Hepatocyte (in vitro differentiated cells): Measurements from ENCODE around the gene MFAP2.

Experiments
- EZH2 ChIP-seq: fragments of 200-600 bp; sonication (generic); IDR thresholded peaks from 2 replicates; pipeline ENCODE4 v1.6.1; 2016; ENCODE audit warnings: antibody characterized with exemption, mild to moderate bottlenecking, borderline replicate concordance
- EZH2phosphoT487 ChIP-seq: fragments of 200-600 bp; sonication (generic); IDR thresholded peaks from one replicate; pipeline ENCODE4 v1.6.1; 2018; ENCODE audit warnings: antibody characterized with exemption, mild to moderate bottlenecking, low read depth, moderate library complexity; ENCODE audit not compliant: unreplicated experiment, severe bottlenecking
- TF ChIP-seq, protein P1 (sequence below): fragments of 200-600 bp; sonication (generic); IDR thresholded peaks from 2 replicates; pipeline ENCODE4 v1.5.1; 2016; ENCODE audit warnings: antibody characterized with exemption, mild to moderate bottlenecking; ENCODE audit not compliant: poor library complexity

DNA sequence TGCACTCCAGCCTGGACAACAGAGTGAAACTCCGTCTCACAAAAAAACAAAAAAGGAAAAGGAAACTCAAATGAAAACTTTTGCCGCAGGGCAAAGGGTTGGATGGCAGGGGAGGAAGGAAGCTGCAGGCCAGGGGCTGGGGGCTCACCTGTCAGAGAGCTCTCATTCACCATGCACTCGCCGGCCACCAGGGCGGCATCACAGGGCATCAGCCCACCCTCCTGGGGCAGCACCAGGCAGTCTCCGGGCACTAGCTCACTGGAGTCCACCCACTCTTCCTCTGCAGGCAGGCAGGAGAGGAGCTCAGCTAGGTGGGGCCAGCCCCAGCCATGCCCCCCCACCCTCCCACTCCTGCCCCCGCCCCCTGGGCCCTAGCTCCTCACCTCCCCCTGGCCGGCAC is 19.4 kb upstream of the MFAP2 start:
- TF ChIP-seq, protein P1, sequence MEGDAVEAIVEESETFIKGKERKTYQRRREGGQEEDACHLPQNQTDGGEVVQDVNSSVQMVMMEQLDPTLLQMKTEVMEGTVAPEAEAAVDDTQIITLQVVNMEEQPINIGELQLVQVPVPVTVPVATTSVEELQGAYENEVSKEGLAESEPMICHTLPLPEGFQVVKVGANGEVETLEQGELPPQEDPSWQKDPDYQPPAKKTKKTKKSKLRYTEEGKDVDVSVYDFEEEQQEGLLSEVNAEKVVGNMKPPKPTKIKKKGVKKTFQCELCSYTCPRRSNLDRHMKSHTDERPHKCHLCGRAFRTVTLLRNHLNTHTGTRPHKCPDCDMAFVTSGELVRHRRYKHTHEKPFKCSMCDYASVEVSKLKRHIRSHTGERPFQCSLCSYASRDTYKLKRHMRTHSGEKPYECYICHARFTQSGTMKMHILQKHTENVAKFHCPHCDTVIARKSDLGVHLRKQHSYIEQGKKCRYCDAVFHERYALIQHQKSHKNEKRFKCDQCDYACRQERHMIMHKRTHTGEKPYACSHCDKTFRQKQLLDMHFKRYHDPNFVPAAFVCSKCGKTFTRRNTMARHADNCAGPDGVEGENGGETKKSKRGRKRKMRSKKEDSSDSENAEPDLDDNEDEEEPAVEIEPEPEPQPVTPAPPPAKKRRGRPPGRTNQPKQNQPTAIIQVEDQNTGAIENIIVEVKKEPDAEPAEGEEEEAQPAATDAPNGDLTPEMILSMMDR: no peak
- TF ChIP-seq EZH2 (no peak), EZH2phosphoT487 (no peak)
